Esophagus (tissue), 2 donors: Measurements from ENCODE around the gene TTC7B. TPM values are rescaled to one million over a fixed set of nuclear protein-coding genes. Genes with fewer than 3 reads are reported as not detected.

Experiments used
- H3K27ac ChIP-seq, 2 donors: one replicate each; pipeline ENCODE4 v1.5.1; 2013; ENCODE audit warnings: low read depth in 2 of 2, mild to moderate bottlenecking in 2 of 2, inconsistent platforms in 1 of 2, low read length in 1 of 2, moderate library complexity in 1 of 2
- H3K27me3 ChIP-seq, 2 donors: one replicate each; pipeline ENCODE4 v1.6.1; 2013; ENCODE audit warnings: low read length in 2 of 2, control low read depth in 1 of 2, mild to moderate bottlenecking in 1 of 2; ENCODE audit not compliant: insufficient read depth in 2 of 2, control insufficient read depth in 1 of 2
- H3K36me3 ChIP-seq, 2 donors: one replicate each; pipeline ENCODE4 v1.6.1; 2013; ENCODE audit warnings: low read length in 1 of 2; ENCODE audit not compliant: control insufficient read depth in 2 of 2, insufficient read depth in 2 of 2
- H3K4me1 ChIP-seq, 2 donors: one replicate each; pipeline ENCODE4 v1.6.1; 2013; ENCODE audit warnings: low read length in 1 of 2; ENCODE audit not compliant: control insufficient read depth in 2 of 2, insufficient read depth in 2 of 2
- H3K4me3 ChIP-seq, 2 donors: one replicate each; pipeline ENCODE4 v1.5.1; 2013; ENCODE audit warnings: low read length in 2 of 2, mild to moderate bottlenecking in 2 of 2, low read depth in 1 of 2, moderate library complexity in 1 of 2
- H3K9me3 ChIP-seq, 2 donors: one replicate each; pipeline ENCODE4 v1.6.1; 2013; ENCODE audit warnings: mild to moderate bottlenecking in 2 of 2, low read depth in 1 of 2, low read length in 1 of 2, moderate library complexity in 1 of 2; ENCODE audit not compliant: control insufficient read depth in 2 of 2, insufficient read depth in 1 of 2
- WGBS, 2 donors: extraction: QIAGEN DNeasy Blood & Tissue Kit; methylation state at CpG; one replicate each; pipeline ENCODE4 v1.1.7; 2013; 5-methylcytosine and 5-hydroxymethylcytosine counted together
- polyA plus RNA-seq, 2 donors: library from polyadenylated mRNA; stranded (reverse); fragments of 200-250 nt; gene quantifications; one replicate each; pipeline ENCODE4 v1.2.3, GENCODE V29; 2013
- donor health status: healthy with polysubstance abuse.
- donor health status: Bipolar disorder and iron deficiency.

TTC7B gene
- polyA plus RNA-seq, 2 donors = 2.7 to 6.0 TPM

DNA sequence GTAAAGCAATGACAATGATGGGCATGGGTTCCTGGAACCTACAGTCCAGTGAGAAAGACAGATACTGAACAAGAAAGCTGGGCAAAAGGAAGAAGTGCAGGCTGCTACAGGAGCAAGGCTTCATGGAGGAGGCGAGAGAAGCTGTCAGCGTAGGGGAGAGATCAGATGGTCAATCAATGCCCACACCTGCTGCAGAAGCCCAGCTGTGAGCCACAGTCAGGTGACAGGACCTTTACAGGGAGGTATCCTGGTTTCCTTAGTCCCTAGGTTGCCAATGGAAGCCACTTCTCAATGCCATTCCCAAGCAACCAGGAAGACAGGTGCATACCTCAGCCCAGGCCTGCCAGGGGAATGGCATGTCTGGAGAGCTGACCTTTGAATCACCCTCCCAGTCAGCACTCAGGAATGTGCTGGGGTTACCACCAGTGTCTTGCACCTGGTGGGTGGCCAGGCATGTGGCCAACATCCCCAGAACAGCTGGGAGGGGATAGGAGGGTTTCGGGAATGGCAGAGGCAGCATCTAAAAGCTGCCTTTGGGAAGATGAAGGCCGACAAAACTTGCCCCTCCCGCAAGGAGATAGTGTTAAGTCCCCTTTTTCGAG, 170.3 kb downstream of the TTC7B start:
- Histone ChIP-seq H3K4me3 (no peak overlapping the region), H3K27ac (no peak overlapping the region), H3K4me1 (peaks cover 2 to 8% of the 10 kb centered on the region in 2 donors), H3K9me3 (no peaks in the 10 kb centered on the region), H3K27me3 (no peaks in the 10 kb centered on the region), H3K36me3 (peaks cover 2 to 4% of the 10 kb centered on the region in 2 donors)
- 90 to 93% methylated on average over 6 of the region's 6 CpGs for WGBS, 2 donors

- 62 to 79% methylated on average over 4 of the region's 4 CpGs for WGBS, 2 donors
- Histone ChIP-seq H3K36me3 (peaks cover 2 to 4% of the 10 kb centered on the region in 2 donors), H3K9me3 (no peaks in the 10 kb centered on the region), H3K27me3 (no peaks in the 10 kb centered on the region), H3K4me1 (peaks cover 2 to 8% of the 10 kb centered on the region in 2 donors), H3K27ac (no peak overlapping the region), H3K4me3 (no peak overlapping the region)
These were observed 171.3 kb downstream of the TTC7B start for GRCh38 chr14:90644882-90645281.

GRCh38 chr14:90643982-90644670, 172.1 kb downstream of the TTC7B start:
- peaks cover 2 to 4% of the 10 kb centered on the region in 2 donors for H3K36me3 ChIP-seq
- no peaks in the 10 kb centered on the region for H3K27me3 ChIP-seq
- H3K9me3 ChIP-seq = no peaks in the 10 kb centered on the region
- peaks cover 0 to 8% of the 10 kb centered on the region in 2 donors for H3K4me1 ChIP-seq
- 70 to 71% methylated on average over 9 of the region's 9 CpGs for WGBS, 2 donors
- no peak overlapping the region for H3K4me3 ChIP-seq
- no peak overlapping the region for H3K27ac ChIP-seq

- peaks cover 2 to 4% of the 10 kb centered on the region in 2 donors for H3K36me3 ChIP-seq
- H3K27ac ChIP-seq = peak overlapping the region; percentile 11 to 27
- no peak overlapping the region for H3K4me3 ChIP-seq
- no peaks in the 10 kb centered on the region for H3K27me3 ChIP-seq
- 50 to 59% methylated on average over 3 of the region's 3 CpGs for WGBS, 2 donors
- H3K9me3 ChIP-seq = no peaks in the 10 kb centered on the region
- H3K4me1 ChIP-seq = peaks cover 0 to 8% of the 10 kb centered on the region in 2 donors
These were observed 173.9 kb downstream of the TTC7B start for GRCh38 chr14:90642244-90642717.

DNA sequence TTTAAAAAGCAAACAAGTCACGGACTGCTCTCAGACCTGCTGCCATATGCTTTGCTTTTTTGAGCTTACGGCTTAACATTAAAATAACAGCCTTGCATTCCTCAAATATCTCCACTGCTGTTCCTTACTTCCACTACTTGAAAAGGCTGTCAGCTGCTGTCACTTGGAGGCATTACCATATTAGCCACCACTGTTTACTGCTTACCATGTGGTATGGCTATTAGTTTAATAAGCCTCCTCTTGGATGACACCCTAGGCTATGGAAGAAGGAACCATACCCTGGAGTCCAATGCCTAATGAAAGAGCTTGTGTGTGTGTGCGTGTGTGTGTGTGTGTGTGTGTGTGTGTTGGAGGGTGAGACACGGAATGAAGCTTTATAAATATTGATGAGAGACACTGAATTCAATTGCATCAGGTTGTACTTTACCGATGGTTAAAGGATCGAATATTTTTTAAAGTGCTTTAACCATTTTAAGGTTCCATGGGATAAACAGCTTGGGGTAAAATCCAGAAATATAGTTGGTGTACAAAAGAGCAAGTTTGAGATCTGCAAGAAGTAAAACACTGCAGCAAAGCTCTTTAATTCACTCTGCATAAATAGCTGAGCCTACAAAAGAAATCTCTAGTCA, 174.5 kb downstream of the TTC7B start:
- no peak overlapping the region for H3K4me3 ChIP-seq
- H3K36me3 ChIP-seq = peaks cover 2 to 4% of the 10 kb centered on the region in 2 donors
- peaks cover 0 to 8% of the 10 kb centered on the region in 2 donors for H3K4me1 ChIP-seq
- no peaks in the 10 kb centered on the region for H3K27me3 ChIP-seq
- H3K27ac ChIP-seq = no peak overlapping the region
- no peaks in the 10 kb centered on the region for H3K9me3 ChIP-seq
- 71 to 72% methylated on average over 6 of the region's 6 CpGs for WGBS, 2 donors

GRCh38 chr14:90641168-90641567, 175.1 kb downstream of the TTC7B start:
- Histone ChIP-seq H3K27me3 (no peaks in the 10 kb centered on the region), H3K27ac (peak overlapping the region in 1 of 2 donors; percentile 6)
- WGBS, 2 donors = 84 to 86% methylated on average over 3 of the region's 3 CpGs

DNA sequence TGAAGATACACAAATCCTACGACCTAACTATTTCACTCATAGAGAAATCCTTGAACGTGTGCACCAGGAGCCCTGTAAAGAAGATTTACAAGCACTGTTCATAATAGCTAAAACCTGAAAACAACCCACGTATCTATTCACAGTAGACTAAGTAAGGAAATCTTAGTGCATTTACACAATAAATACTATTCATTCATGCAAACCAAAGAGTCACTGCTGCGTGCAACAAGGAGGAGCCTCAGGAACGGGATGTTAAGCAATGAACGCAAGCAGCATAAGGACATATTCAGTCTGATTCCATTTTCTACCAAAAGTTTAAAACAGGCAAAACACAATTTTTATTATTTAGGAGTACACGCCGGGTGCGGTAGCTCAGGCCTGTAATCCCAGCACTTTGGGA, 176.6 kb downstream of the TTC7B start:
- Histone ChIP-seq H3K4me3 (no peak overlapping the region), H3K27me3 (no peaks in the 10 kb centered on the region), H3K9me3 (no peaks in the 10 kb centered on the region), H3K36me3 (no peaks in the 10 kb centered on the region), H3K27ac (no peak overlapping the region), H3K4me1 (no peaks in the 10 kb centered on the region)
- 93 to 94% methylated on average over 9 of the region's 9 CpGs for WGBS, 2 donors

More at GRCh38 chr14:90641168-90641567, 175.1 kb downstream of the TTC7B start:
- Histone ChIP-seq H3K4me3 (no peak overlapping the region), H3K36me3 (peaks cover 0 to 2% of the 10 kb centered on the region in 2 donors), H3K9me3 (no peaks in the 10 kb centered on the region), H3K4me1 (peaks cover 0 to 8% of the 10 kb centered on the region in 2 donors)

- Histone ChIP-seq H3K36me3 (no peaks in the 10 kb centered on the region), H3K27ac (no peak overlapping the region)
- WGBS, 2 donors = 82 to 87% methylated on average over 2 of the region's 2 CpGs
These were observed 183.4 kb downstream of the TTC7B start for GRCh38 chr14:90632871-90633270.

DNA sequence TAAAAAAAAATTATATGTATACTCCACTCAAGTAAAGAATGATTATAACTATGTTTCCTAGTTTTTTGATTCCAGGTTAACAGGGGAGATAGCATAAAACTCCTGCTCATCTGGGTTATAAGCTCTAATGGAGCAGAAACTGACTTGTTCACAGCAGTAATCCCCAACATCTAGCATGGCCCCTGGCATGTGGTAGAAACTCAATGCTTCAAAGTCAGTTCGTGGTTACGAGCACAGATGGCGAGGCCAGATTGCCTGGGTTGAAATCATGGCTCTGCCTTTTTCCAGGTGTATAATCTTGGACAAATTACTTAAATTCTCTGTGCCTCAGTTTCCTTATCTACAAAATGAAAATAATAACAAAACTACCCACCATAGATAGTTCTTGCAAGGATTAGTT, 183.8 kb downstream of the TTC7B start:
- H3K36me3 ChIP-seq = no peaks in the 10 kb centered on the region
- H3K4me3 ChIP-seq = no peak overlapping the region
- no peak overlapping the region for H3K27ac ChIP-seq
- no peaks in the 10 kb centered on the region for H3K9me3 ChIP-seq
- 90 to 95% methylated on average over 3 of the region's 3 CpGs for WGBS, 2 donors
- H3K4me1 ChIP-seq = peaks cover 3 to 17% of the 10 kb centered on the region in 2 donors
- H3K27me3 ChIP-seq = no peaks in the 10 kb centered on the region

More at GRCh38 chr14:90632871-90633270, 183.4 kb downstream of the TTC7B start:
- Histone ChIP-seq H3K4me1 (peaks cover 3 to 15% of the 10 kb centered on the region in 2 donors), H3K27me3 (no peaks in the 10 kb centered on the region), H3K4me3 (no peak overlapping the region), H3K9me3 (no peaks in the 10 kb centered on the region)
